GM19239 (cell line): ENCODE results near the gene ADCY10.
"Not testable (repeated sequence)": the region's sequence is repeated elsewhere in the genome, so short reads cannot be mapped to it uniquely, and the experiment has no call there.

Experiments
- DNase-seq: peaks from one replicate; pipeline ENCODE4 v3.0.0; 2011; ENCODE audit warnings: low spot score; ENCODE audit not compliant: insufficient read length
- FAIRE-seq: peaks from 2 replicates; lab custom pipeline; 2011; peaks lifted over from hg19 to GRCh38; lab: Jason Lieb, UNC

Gene ADCY10

GRCh38 chr1:167913895-167914496, at the start of gene ADCY10:
Gene ADCY10, minus strand, starts transcription at chr1:167914134. Its CDS starts 8,994 bp downstream, at chr1:167905140.
- no peak for DNase-seq
- FAIRE-seq, result no peak

GRCh38 chr1:167957710-167958109, 43.8 kb upstream of the ADCY10 start:
- DNase-seq (no peak), FAIRE-seq (no peak)

- DNase-seq (no peak), FAIRE-seq (no peak)
These were observed 42.0 kb upstream of the ADCY10 start for GRCh38 chr1:167955915-167956314.

GRCh38 chr1:167950569-167950968, 36.6 kb upstream of the ADCY10 start:
- FAIRE-seq (no peak), DNase-seq (no peak)

- no peak for DNase-seq
- no peak for FAIRE-seq
These were observed 35.9 kb upstream of the ADCY10 start for GRCh38 chr1:167949785-167950184.

GRCh38 chr1:167947733-167948132, 33.8 kb upstream of the ADCY10 start:
- DNase-seq (no peak), FAIRE-seq (no peak)

- DNase-seq (no peak), FAIRE-seq (no peak)
These were observed 29.6 kb upstream of the ADCY10 start for GRCh38 chr1:167943541-167943940.

GRCh38 chr1:167940264-167940663, 26.3 kb upstream of the ADCY10 start:
- DNase-seq (no peak), FAIRE-seq (no peak)

GRCh38 chr1:167938080-167938636, 24.2 kb upstream of the ADCY10 start:
- DNase-seq (no peak), FAIRE-seq (no peak)

GRCh38 chr1:167937709-167938010, 23.7 kb upstream of the ADCY10 start:
- FAIRE-seq (no peak), DNase-seq (no peak)

GRCh38 chr1:167936930-167937708, 23.2 kb upstream of the ADCY10 start, which contains the start of gene MPC2:
Gene MPC2, minus strand, starts transcription at chr1:167937072. Its CDS starts 1,231 bp downstream, at chr1:167935841.
- FAIRE-seq (peak; percentile 90), DNase-seq (peak; percentile 20)

GRCh38 chr1:167936068-167936929, 22.4 kb upstream of the ADCY10 start, which contains the start of gene DCAF6:
Gene DCAF6, plus strand, starts transcription at chr1:167936683. Its CDS starts 229 bp downstream, at chr1:167936912.
- FAIRE-seq (peak; percentile 99), DNase-seq (peak; percentile 75)

- DNase-seq (no peak), FAIRE-seq (peak; percentile 85)
These were observed 21.5 kb upstream of the ADCY10 start for GRCh38 chr1:167935216-167936067.

GRCh38 chr1:167934426-167935215, 20.7 kb upstream of the ADCY10 start:
- no peak for DNase-seq

GRCh38 chr1:167933788-167934187, 19.9 kb upstream of the ADCY10 start:
- DNase-seq (no peak), FAIRE-seq (peak; percentile 39)

More at GRCh38 chr1:167934426-167935215, 20.7 kb upstream of the ADCY10 start:
- FAIRE-seq, result peak; percentile 62

- FAIRE-seq (peak; percentile 11), DNase-seq (no peak)
These were observed 15.8 kb upstream of the ADCY10 start for GRCh38 chr1:167929725-167930124.

GRCh38 chr1:167928919-167929318, 15.0 kb upstream of the ADCY10 start:
- not testable (repeated sequence) for FAIRE-seq, DNase-seq

GRCh38 chr1:167928457-167928852, 14.5 kb upstream of the ADCY10 start:
- FAIRE-seq (no peak), DNase-seq (no peak)
